Natural killer cell treated with Interleukin-12 subunit alpha and Interleukin-12 subunit beta and Interleukin-15 and Interleukin-18, amount 100 ng/mL, for 72 hours (primary cell): ENCODE data around the gene PAX5. TPM values are rescaled to one million over a fixed set of nuclear protein-coding genes. Genes with fewer than 3 reads are reported as not detected.
A peak's percentile ranks its signal among the peaks of the same experiment; 100 is the strongest.

Experiments used
- ATAC-seq, 2 donors: fragments of 150-1000 bp; cut with Tn5 transposase in 1 of 2; sonication (Bioruptor Pico), chemical (Tn5 transposase) in 1 of 2; 2 replicates each; pipeline ENCODE4 v1.10.0; 2021
- DNase-seq: peaks from one replicate; pipeline ENCODE4 v3.0.0; 2022; ENCODE audit warnings: low spot score
- H3K27ac Mint-ChIP-seq, 2 donors: 1 replicate in 1 of 2; 2 replicates in 1 of 2; pipeline ENCODE4 v1.8.0; 2022; ENCODE audit warnings: mixed read lengths in 2 of 2, mild to moderate bottlenecking in 1 of 2, moderate library complexity in 1 of 2
- H3K27me3 Mint-ChIP-seq, 2 donors: 1 replicate in 1 of 2; 2 replicates in 1 of 2; pipeline ENCODE4 v1.8.0; 2022; ENCODE audit warnings: mixed read lengths in 2 of 2
- H3K36me3 Mint-ChIP-seq: one replicate; pipeline ENCODE4 v1.8.0; 2022; ENCODE audit warnings: mixed read lengths
- H3K4me1 Mint-ChIP-seq, 2 donors: 1 replicate in 1 of 2; 2 replicates in 1 of 2; pipeline ENCODE4 v1.8.0; 2022; ENCODE audit warnings: low read depth in 2 of 2, mixed read lengths in 2 of 2, mild to moderate bottlenecking in 1 of 2
- H3K4me3 Mint-ChIP-seq: one replicate; pipeline ENCODE4 v1.8.0; 2022; ENCODE audit warnings: mixed read lengths
- H3K9me3 Mint-ChIP-seq: 2 replicates; pipeline ENCODE4 v1.8.0; 2022; ENCODE audit warnings: mixed read lengths
- total RNA-seq, 2 donors: library from RNA; stranded (reverse); gene quantifications; one replicate each; pipeline ENCODE4 v1.2.3, GENCODE V29; 2022

The PAX5 gene
- total RNA-seq, 2 donors from 2014 or later: 0.29 to 2.1 TPM

GRCh38 chr9:37025823-37026112 is 8.3 kb downstream of the PAX5 start:
- Mint-ChIP-seq H3K4me3 (peak overlapping the region; percentile 56), H3K27ac (no peak overlapping the region), H3K9me3 (no peaks in the 10 kb centered on the region), H3K27me3 (peaks cover 45 to 64% of the 10 kb centered on the region in 2 donors), H3K36me3 (no peaks in the 10 kb centered on the region), H3K4me1 (peaks cover 12 to 14% of the 10 kb centered on the region in 2 donors)
- ATAC-seq (no peak), DNase-seq (no peak)

GRCh38 chr9:37025071-37025822 is 8.8 kb downstream of the PAX5 start:
- DNase-seq: peak; percentile 39
- no peaks in the 10 kb centered on the region for H3K9me3 Mint-ChIP-seq
- no peak overlapping the region for H3K27ac Mint-ChIP-seq
- no peaks in the 10 kb centered on the region for H3K36me3 Mint-ChIP-seq
- H3K27me3 Mint-ChIP-seq: peaks cover 45 to 64% of the 10 kb centered on the region in 2 donors
- H3K4me1 Mint-ChIP-seq: peaks cover 12 to 14% of the 10 kb centered on the region in 2 donors
- ATAC-seq: no peak
- peak overlapping the region; percentile 56 for H3K4me3 Mint-ChIP-seq

GRCh38 chr9:37017546-37017945 is 16.5 kb downstream of the PAX5 start:
- H3K4me1 Mint-ChIP-seq: no peaks in the 10 kb centered on the region
- peaks cover 38 to 67% of the 10 kb centered on the region in 2 donors for H3K27me3 Mint-ChIP-seq
- no peak overlapping the region for H3K27ac Mint-ChIP-seq
- no peak for ATAC-seq
- no peak overlapping the region for H3K4me3 Mint-ChIP-seq
- no peaks in the 10 kb centered on the region for H3K36me3 Mint-ChIP-seq
- peak; percentile 32 for DNase-seq
- no peaks in the 10 kb centered on the region for H3K9me3 Mint-ChIP-seq

- Mint-ChIP-seq H3K27ac (no peak overlapping the region), H3K4me1 (no peaks in the 10 kb centered on the region), H3K36me3 (no peaks in the 10 kb centered on the region), H3K4me3 (no peak overlapping the region), H3K27me3 (peaks cover 25 to 34% of the 10 kb centered on the region in 2 donors), H3K9me3 (no peaks in the 10 kb centered on the region)
- DNase-seq (no peak), ATAC-seq (no peak)
Measured at GRCh38 chr9:37011530-37011929, 22.5 kb downstream of the PAX5 start.

GRCh38 chr9:37010976-37011375 is 23.1 kb downstream of the PAX5 start:
- H3K4me3 Mint-ChIP-seq: no peak overlapping the region
- H3K27ac Mint-ChIP-seq: no peak overlapping the region
- H3K4me1 Mint-ChIP-seq: no peaks in the 10 kb centered on the region
- ATAC-seq (no peak), DNase-seq (no peak)
- H3K9me3 Mint-ChIP-seq: no peaks in the 10 kb centered on the region
- peaks cover 22 to 30% of the 10 kb centered on the region in 2 donors for H3K27me3 Mint-ChIP-seq
- H3K36me3 Mint-ChIP-seq: no peaks in the 10 kb centered on the region

DNA sequence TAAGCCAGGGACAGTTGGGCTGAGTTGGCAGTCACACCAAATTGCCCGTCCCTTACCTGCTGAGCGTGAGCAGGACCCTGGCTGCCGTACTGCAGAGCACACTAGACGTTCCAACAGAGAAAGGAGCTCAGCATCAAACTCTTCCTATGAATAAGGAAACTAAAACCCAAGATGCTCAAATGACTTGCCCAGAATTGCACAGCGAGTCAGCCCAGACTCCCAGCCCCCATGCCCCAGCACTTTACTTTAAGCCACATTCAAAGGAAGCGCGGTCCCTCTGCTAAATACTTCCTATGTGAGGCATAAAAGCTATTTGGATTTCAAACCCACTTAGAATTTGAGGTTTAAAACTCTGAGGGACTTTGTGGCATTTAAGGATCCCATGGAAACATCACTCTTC is 23.9 kb downstream of the PAX5 start:
- DNase-seq (peak; percentile 34), ATAC-seq (no peak)
- peaks cover 0 to under 1% of the 10 kb centered on the region in 2 donors for H3K4me1 Mint-ChIP-seq
- no peak overlapping the region for H3K4me3 Mint-ChIP-seq
- H3K9me3 Mint-ChIP-seq: no peaks in the 10 kb centered on the region
- peaks cover 29 to 34% of the 10 kb centered on the region in 2 donors for H3K27me3 Mint-ChIP-seq
- H3K36me3 Mint-ChIP-seq: no peaks in the 10 kb centered on the region
- H3K27ac Mint-ChIP-seq: no peak overlapping the region

DNA sequence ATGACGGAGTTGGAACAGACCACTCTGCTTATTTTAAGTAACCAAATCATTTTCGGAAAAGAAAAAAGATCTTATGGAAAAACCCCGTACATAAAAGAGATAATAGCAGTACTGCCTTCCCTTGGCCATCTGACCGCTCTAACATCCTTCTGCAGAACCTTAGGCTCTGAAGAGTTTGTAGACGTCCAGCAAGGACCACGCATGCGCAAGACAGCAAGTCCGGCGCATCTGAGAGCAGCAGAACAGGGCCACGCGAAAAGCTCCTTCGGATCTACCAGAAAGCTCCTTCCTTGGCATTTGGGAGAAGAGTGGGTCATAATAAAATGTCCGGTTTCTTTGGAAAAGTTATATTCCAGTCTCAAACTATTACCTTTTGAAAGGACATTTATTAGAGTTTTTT is 26.8 kb downstream of the PAX5 start:
- Mint-ChIP-seq H3K36me3 (no peaks in the 10 kb centered on the region), H3K27ac (no peak overlapping the region), H3K27me3 (peaks cover 37 to 45% of the 10 kb centered on the region in 2 donors), H3K4me1 (peaks cover 0 to 5% of the 10 kb centered on the region in 2 donors), H3K9me3 (no peaks in the 10 kb centered on the region), H3K4me3 (no peak overlapping the region)
- ATAC-seq (no peak), DNase-seq (no peak)

- ATAC-seq (no peak), DNase-seq (no peak)
- no peaks in the 10 kb centered on the region for H3K9me3 Mint-ChIP-seq
- no peak overlapping the region for H3K27ac Mint-ChIP-seq
- H3K4me3 Mint-ChIP-seq: no peak overlapping the region
- peaks cover 0 to 5% of the 10 kb centered on the region in 2 donors for H3K4me1 Mint-ChIP-seq
- H3K36me3 Mint-ChIP-seq: no peaks in the 10 kb centered on the region
- peaks cover 40 to 48% of the 10 kb centered on the region in 2 donors for H3K27me3 Mint-ChIP-seq
Measured at GRCh38 chr9:37005517-37006140, 28.4 kb downstream of the PAX5 start.

DNA sequence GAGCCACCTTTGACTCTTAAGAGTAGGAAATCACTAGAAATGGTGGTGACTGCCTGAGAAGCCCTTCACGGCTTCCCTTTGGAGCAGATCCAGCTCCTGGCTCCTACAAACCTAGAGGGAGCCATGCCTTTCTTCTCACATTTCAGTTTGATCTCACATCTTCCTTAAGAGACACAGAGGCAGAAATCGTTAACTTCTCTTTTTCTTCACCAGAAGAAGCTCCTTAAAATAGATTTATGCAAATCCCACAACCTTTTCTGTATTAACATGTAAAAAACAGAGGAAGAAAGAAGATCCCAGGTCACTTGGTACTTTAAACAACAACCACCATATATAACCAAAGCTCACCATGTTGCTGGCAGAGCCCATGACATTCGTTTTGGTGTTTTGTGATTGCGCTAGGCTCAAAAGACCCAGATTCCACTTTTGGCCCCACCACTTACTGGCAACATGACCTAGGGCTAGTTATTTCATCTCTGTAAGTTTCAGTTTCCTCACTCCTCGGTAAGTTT is 29.6 kb downstream of the PAX5 start:
- DNase-seq (no peak), ATAC-seq (no peak)
- no peak overlapping the region for H3K4me3 Mint-ChIP-seq
- peaks cover 0 to 5% of the 10 kb centered on the region in 2 donors for H3K4me1 Mint-ChIP-seq
- no peak overlapping the region for H3K27ac Mint-ChIP-seq
- H3K27me3 Mint-ChIP-seq: peaks cover 41 to 58% of the 10 kb centered on the region in 2 donors
- no peaks in the 10 kb centered on the region for H3K9me3 Mint-ChIP-seq
- no peaks in the 10 kb centered on the region for H3K36me3 Mint-ChIP-seq

GRCh38 chr9:37002413-37003217 is 31.5 kb downstream of the PAX5 start:
- no peaks in the 10 kb centered on the region for H3K9me3 Mint-ChIP-seq
- no peak overlapping the region for H3K27ac Mint-ChIP-seq
- H3K4me1 Mint-ChIP-seq: peaks cover 0 to 5% of the 10 kb centered on the region in 2 donors
- peaks cover 44 to 58% of the 10 kb centered on the region in 2 donors for H3K27me3 Mint-ChIP-seq
- DNase-seq (no peak), ATAC-seq (no peak)
- no peaks in the 10 kb centered on the region for H3K36me3 Mint-ChIP-seq
- H3K4me3 Mint-ChIP-seq: no peak overlapping the region

GRCh38 chr9:37002036-37002412 is 32.0 kb downstream of the PAX5 start:
- Mint-ChIP-seq H3K9me3 (no peaks in the 10 kb centered on the region), H3K27ac (no peak overlapping the region), H3K36me3 (no peaks in the 10 kb centered on the region), H3K4me1 (peaks cover 0 to 5% of the 10 kb centered on the region in 2 donors), H3K27me3 (peaks cover 42 to 54% of the 10 kb centered on the region in 2 donors), H3K4me3 (no peak overlapping the region)
- DNase-seq: no peak
- no peak for ATAC-seq

DNA sequence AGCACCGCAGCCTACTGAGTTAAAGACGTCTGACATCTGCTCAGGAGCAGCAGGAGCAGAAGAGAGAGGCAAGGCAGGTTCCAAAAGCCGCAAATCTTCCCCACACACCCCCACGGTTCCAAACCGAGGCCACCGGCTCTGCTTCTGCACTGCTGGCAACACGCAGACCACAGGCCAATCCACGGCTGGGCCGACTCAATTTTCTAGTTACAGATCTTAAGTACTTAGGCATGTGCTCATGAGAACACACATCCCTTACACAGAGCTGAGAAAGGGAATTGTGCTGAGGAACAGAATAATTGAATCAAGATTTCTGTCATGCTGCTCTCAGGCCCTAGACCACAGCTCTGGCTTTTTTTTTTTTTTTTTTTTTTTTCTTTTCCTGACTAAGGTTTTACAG is 32.6 kb downstream of the PAX5 start:
- DNase-seq (no peak), ATAC-seq (no peak)
- Mint-ChIP-seq H3K9me3 (no peaks in the 10 kb centered on the region), H3K4me3 (no peak overlapping the region), H3K27ac (no peak overlapping the region), H3K4me1 (peaks cover 0 to 5% of the 10 kb centered on the region in 2 donors), H3K36me3 (no peaks in the 10 kb centered on the region), H3K27me3 (peaks cover 38 to 48% of the 10 kb centered on the region in 2 donors)

DNA sequence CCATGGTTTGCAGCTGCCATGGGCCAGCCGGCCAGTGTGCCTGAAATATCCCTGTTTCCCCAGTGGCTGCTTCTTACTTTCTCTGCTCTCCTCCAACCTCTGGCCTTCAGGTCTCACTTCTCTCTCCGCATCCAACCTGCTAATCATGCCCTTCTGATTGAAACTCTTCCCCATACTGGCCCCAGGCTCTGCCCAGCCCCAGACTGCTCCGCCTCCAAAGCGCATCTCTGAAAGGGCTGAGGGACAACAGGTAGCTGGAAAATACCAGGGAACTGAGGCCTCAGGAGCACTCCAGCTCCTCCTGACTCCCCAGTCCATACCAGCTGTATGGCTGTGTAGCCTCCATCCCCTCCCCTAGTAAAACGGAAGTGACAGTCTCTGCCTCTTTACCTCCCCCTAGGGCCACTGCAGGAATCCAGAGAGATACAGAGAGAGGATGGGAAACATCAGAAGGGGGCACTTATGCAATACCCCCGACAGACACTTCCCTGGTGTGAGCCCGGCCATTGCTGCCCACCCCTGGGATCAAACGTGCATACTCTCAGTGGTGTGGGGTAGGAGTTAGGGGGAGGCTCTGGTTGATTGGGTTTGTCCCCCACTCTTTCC is 34.2 kb downstream of the PAX5 start:
- no peaks in the 10 kb centered on the region for H3K36me3 Mint-ChIP-seq
- H3K9me3 Mint-ChIP-seq: no peaks in the 10 kb centered on the region
- H3K27me3 Mint-ChIP-seq: peaks cover 27 to 36% of the 10 kb centered on the region in 2 donors
- H3K4me3 Mint-ChIP-seq: no peak overlapping the region
- H3K4me1 Mint-ChIP-seq: peaks cover under 1 to 6% of the 10 kb centered on the region in 2 donors
- DNase-seq: no peak
- ATAC-seq: no peak
- H3K27ac Mint-ChIP-seq: no peak overlapping the region
